NT2/D1 (cell line): ENCODE results near the gene PAX2.

Source experiments
- SUZ12 ChIP-seq: IDR thresholded peaks from 2 replicates; pipeline ENCODE4 v1.6.1; 2011; ENCODE audit not compliant: insufficient read length, insufficient read depth; ENCODE audit errors: extremely low read depth
- YY1 ChIP-seq: IDR thresholded peaks from 2 replicates; pipeline ENCODE4 v1.6.1; 2011; ENCODE audit not compliant: insufficient read length, insufficient read depth
- ZNF274 ChIP-seq: IDR thresholded peaks from 2 replicates; pipeline ENCODE4 v1.6.1; 2011; ENCODE audit warnings: mild to moderate bottlenecking, low read depth, low read length

GRCh38 chr10:100744987-100745881, at the start of gene PAX2:
- TF ChIP-seq ZNF274 (no peak), YY1 (no peak), SUZ12 (no peak)
